NCI-H2029 treated with DMSO at 0.1 percent for 48 hours (cell line): ENCODE results near the gene MIGA2.
"Not testable (repeated sequence)": the region's sequence is repeated elsewhere in the genome, so short reads cannot be mapped to it uniquely, and the experiment has no call there.

Source experiments
- DNase-seq: peaks from one replicate; lab custom pipeline; 2025; lab: John Stamatoyannopoulos, UW

The MIGA2 gene

DNA sequence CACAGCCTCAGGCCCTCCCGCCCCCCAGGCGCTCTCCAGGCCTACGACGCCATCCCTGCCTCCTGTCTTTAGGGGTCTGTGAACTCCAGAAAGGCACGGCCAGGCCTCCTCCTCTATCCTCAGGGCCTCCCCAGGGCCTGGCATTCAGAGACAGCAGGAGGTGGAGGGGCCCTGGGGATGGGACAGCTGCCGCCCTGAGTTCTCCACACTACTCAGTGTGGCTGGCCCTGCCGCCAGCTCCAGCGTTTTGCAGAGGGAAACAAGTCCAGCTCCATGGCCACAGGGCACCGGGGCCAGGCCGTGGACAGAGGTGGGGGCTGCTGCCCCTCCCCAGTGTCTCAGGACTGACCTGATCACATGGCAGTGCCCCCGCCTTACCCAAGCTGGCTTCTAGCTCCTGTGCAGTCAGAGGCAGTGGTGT, 24.7 kb upstream of the MIGA2 start:
- no peak for DNase-seq

GRCh38 chr9:129012343-129012742, 24.1 kb upstream of the MIGA2 start:
- no peak for DNase-seq

GRCh38 chr9:129012893-129013448, 23.5 kb upstream of the MIGA2 start:
- no peak for DNase-seq

DNA sequence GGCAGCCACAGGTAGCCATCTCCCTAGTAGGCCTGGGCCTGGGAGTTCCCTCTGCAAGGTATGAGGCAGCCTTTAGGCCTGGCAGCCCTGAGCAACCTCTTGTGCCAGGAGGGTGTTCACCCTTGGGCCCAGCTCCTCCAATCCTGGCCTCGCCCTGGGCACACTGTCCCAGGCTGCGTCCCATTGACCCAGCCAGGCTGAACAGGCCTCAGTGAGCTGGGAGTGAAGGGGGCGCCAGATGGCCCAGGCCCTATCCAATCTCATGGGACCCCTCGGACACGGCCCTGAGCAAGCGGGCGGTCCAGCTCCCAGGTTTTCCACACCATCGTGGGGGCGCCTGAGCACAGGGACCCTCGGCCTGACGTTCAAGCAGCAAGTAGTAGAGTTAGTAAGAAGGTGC, 22.8 kb upstream of the MIGA2 start:
- no peak for DNase-seq

- DNase-seq = no peak
Observed at GRCh38 chr9:129014124-129014523, 22.3 kb upstream of the MIGA2 start.

DNA sequence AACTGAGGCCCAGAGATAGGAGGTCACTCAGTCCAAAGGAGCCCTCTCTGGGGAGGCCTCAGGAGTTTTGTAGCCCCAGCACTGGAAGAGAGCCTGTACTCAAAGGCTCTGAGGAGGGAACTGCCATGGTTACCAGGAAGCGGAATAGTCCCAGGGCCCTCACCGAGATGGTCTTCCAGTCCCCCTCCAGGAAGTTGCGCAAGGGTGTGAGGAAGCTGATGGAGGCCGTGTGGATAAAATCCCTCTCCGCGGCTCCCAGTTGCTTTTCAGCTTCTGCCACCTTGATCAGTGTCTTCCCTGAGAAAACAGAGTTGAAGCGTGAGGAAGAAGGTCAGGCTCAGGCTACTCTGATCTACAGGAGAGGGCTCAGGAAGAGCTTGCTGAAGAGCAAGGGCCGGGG, 21.8 kb upstream of the MIGA2 start:
- DNase-seq = no peak

DNA sequence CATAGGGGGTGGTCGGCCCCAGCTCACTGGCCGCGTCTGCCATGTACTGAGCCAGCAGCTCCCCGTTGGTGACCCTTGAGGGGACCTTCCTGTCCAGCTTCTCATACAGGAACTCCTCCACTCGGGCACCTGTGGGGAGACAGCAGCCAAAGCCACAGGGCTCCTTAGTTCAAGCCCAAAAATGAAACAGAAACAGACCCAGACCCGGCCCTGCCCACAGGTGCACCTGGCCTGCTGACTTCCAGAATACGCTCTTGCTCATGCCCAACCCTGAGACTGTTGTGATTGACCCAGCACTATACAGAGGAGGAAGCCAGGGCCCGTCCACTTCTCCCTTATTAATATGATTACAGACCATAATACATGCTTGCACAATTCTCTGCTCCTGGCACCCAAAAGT, 15.3 kb upstream of the MIGA2 start:
- DNase-seq = no peak

GRCh38 chr9:129022037-129022436, 14.4 kb upstream of the MIGA2 start:
- no peak for DNase-seq

- no peak for DNase-seq
Observed at GRCh38 chr9:129023036-129023907, 13.2 kb upstream of the MIGA2 start.

GRCh38 chr9:129023908-129024233, 12.6 kb upstream of the MIGA2 start:
- no peak for DNase-seq

- DNase-seq = no peak
Observed at GRCh38 chr9:129026442-129027223, 9.8 kb upstream of the MIGA2 start.

DNA sequence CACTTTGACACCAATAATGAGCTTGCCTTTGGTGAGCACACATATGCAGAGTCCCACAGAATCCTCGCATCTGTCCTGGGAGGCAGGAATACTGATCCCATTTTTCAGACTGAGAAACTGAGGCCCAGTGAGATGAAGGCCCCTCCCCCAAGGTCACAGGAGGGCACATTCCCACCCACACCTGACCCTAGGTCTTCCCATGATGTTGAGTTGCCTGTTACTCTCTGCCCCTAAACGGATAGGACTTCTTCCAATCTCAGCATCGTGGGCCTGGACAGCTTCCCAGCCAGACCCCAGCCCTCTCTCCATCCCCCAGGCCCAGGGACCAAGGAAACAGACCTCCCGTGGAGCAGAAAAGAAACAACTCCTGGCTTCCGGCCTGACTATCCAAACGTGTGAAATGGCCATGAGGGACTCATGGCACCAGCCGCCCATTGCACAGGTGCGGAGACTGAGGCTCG, 9.2 kb upstream of the MIGA2 start:
- DNase-seq = no peak

DNA sequence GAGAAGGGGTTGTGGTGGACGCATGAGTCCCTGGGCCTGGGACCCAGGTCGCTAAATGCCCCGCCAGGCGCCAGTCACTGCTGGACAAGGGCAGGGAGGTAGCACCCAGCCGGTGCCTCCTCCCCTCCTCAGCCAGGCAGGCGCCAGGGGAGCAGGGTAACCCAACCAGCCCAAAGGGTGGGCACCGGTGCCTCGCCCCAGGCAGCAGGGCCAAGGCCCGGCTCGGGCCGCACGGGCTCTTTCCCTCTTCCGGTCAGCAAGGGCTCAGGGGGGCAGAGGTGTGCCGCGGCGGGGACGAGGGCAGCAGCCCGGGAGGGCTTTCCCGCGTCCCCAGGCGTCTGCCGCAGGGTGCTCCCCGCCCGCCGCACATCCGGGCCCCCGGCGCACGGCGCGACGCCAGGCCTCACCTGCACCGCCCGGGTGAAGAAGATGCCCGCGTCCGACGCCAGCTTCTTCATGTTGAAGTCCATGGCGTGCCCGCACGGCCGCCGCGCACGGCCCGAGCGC, 8.7 kb upstream of the MIGA2 start:
- DNase-seq = no peak

DNA sequence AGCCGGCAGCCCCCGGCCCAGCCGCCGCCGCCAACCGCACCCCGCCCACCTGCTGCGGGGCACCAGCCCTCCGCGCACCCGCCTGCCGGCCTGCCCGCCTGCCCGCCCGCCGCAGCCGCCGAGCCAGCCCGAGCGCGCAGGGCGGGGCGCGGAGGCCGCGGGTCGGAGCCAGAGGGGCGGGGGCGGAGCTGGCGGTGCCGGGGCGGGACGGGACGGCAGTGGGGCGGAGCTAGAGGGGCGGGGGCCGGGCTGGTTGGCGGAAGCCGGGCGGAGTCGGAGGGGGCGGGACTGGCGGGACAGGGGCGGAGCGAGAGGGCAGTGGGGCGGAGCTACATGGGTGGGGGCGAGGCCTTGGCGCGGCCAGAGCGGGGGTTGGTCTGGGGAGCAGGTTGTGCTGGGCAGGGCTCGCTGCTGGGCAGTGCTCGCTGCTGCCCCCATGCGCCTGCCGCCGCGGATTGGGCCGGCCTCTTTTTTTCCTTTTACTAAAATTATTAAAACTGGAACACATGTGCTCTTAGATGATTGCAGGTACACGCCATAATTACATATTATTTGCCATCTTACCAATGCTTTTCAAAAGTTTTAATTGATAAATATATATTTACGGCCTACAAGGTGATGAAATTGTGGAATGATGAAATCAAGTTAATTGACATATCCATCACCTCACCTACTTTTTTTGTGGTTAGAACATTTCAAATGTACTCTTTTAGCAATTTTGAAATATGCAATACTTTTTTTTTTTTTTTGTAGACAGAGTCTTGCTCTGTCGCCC, 8.0 kb upstream of the MIGA2 start, which contains the start of gene SH3GLB2:
Gene SH3GLB2, minus strand, starts transcription at position 140 of the 775 bp plus-strand sequence. CDS start 177 bp downstream, outside the sequence.
- peak; percentile 62 for DNase-seq

GRCh38 chr9:129030191-129030590, 6.2 kb upstream of the MIGA2 start:
- DNase-seq = no peak

- no peak for DNase-seq
Observed at GRCh38 chr9:129031514-129031913, 4.9 kb upstream of the MIGA2 start.

DNA sequence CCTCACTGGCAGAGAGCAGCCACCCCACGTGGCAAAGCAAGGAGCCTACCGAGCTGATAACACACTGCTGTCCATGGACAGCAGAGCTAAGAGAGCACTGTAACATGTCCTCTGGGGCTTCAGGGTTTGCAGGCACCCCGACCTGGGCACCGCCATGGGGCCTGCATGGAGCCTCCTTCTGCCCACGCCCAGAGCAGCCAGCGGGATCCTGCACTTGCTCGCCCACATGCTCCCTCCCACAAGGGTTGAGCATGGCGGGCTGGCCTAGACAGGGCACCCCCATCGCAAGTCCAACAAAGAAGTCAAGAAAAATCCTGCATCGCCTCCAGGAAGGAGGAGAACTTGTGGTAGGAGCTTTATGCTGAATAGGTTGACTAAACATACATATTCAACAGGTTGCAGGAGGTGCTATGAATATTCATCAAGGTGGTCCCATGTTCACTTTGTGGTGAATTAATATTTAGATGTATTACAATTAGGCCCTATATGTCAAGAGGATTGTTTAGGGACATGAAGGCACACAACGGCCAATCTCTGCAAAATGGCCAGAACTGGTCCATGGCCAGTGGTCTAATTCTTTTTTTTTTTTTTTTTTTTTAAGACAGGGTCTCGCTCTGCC, 3.8 kb upstream of the MIGA2 start:
- DNase-seq = no peak

DNA sequence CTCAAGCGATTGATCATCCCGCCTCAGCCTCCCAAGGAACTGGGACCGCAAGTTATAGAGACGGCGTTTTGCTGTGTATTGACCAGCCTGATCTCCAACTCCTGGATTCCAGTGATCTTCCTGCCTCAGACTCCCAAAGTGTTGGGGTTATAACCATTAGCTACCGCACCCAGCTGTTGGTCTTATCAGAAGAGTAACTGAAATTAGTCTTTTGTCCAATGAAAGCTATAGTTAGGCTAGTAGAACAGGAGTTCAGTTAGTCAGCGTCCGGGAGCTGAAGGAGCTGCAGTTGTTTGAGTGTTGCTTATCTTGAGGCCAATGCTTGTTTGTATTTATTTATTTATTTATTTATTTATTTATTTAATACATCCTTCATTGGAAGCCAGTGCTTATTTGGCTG, 3.2 kb upstream of the MIGA2 start:
- no peak for DNase-seq

DNA sequence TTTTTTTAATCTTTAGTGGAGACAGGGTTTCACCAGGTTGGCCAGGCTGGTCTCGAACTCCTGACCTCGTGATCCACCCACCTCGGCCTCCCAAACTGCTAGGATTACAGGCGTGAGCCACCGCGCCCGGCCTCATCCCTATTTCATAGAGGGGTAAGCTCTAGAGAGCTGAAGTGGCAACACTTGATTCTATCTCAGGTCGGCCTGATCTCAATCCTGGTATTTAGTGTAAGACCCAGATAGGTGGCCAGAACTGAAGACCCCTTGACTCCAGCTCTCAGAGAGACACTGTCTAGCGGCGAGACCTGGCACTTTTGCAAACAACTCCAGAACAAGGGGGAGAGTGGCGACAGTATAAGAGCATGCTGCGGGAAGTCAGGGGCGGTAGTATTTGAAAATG, 588 bp upstream of the MIGA2 start:
- not testable (repeated sequence) for DNase-seq

DNA sequence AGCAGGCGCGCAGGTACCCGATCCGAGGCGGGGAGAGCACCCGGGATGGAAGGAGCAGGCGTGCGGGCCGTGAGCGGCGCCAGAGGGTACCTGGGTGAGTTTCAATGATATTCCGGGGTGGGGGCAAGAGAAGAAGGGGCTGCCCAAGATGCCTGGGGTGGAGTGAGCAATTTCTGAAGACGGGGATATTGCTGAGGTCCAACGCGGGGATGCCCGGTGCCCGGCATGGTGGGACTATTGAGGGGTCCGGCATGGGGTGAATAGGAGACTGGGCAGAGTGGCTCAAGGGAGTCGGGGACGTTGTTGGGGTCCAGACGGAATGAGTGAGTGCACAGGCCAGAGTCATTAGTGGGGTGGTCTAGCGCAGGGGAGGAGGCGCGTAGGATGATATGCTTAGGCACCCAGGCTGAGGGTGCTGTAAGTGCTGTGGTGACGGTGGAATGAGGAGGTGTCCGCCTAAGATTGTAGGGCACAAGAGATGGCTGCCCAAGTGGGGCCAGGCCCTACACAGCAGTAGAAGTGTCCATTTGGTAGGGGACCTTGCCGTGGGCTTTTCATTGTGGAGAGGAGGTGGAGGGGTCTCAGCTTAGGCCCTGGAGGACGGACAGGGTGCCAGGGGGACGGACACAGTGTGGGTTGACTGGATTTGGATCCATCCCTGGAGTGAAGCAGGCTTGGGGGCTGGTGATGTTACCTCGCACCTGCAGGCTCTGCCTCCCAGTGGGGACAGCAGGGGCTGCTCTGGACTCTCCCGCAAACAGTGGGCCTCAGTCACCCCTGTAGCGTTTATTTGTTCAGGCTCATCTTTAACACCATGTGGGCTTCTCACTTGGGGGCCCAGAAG, 719 bp downstream of the MIGA2 start:
- DNase-seq = no peak

- no peak for DNase-seq
Observed at GRCh38 chr9:129037767-129038098, 1.3 kb downstream of the MIGA2 start.
